OCI-LY1 (cell line): ENCODE measurements around the gene CCDC172.

Source experiments
- H2AFZ ChIP-seq: fragments of 200-600 bp; sonication (generic), shearing (Covaris generic); 2 replicates; pipeline ENCODE4 v1.6.0; 2014; ENCODE audit warnings: antibody characterized with exemption, mild to moderate bottlenecking, low read length
- H3F3A ChIP-seq: fragments of 200-600 bp; sonication (generic), shearing (Covaris generic); 2 replicates; pipeline ENCODE4 v1.6.0; 2014; ENCODE audit warnings: mild to moderate bottlenecking, antibody characterized with exemption, low read length, moderate library complexity; ENCODE audit not compliant: insufficient read depth
- H3K27ac ChIP-seq: fragments of 200-600 bp; sonication (generic); 2 replicates; pipeline ENCODE4 v1.5.1; 2014; ENCODE audit warnings: low read length, mixed run types, mild to moderate bottlenecking, low read depth; ENCODE audit not compliant: poor library complexity, severe bottlenecking
- H3K27me3 ChIP-seq: fragments of 200-600 bp; sonication (generic); 2 replicates; pipeline ENCODE4 v1.6.0; 2014; ENCODE audit warnings: antibody characterized with exemption, mild to moderate bottlenecking, low read length, moderate library complexity; ENCODE audit not compliant: insufficient read depth
- H3K36me3 ChIP-seq: fragments of 200-600 bp; sonication (generic); 2 replicates; pipeline ENCODE4 v1.6.1; 2014; ENCODE audit warnings: mild to moderate bottlenecking, antibody characterized with exemption, low read length, moderate library complexity, mixed read lengths; ENCODE audit not compliant: insufficient read depth
- H3K4me1 ChIP-seq: fragments of 200-600 bp; sonication (generic); 2 replicates; pipeline ENCODE4 v1.5.1; 2014; ENCODE audit warnings: mild to moderate bottlenecking, low read length, moderate library complexity; ENCODE audit not compliant: insufficient read depth, severe bottlenecking
- H3K4me2 ChIP-seq: fragments of 200-600 bp; sonication (generic), shearing (Covaris generic); 2 replicates; pipeline ENCODE4 v1.6.1; 2014; ENCODE audit warnings: low read length
- H3K4me3 ChIP-seq: fragments of 200-600 bp; sonication (generic); 2 replicates; pipeline ENCODE4 v1.5.1; 2014; ENCODE audit warnings: low read length, low read depth, mild to moderate bottlenecking, mixed read lengths; ENCODE audit not compliant: poor library complexity, severe bottlenecking
- H3K79me2 ChIP-seq: fragments of 200-600 bp; shearing (Covaris generic); 2 replicates; pipeline ENCODE4 v1.6.1; 2016; ENCODE audit warnings: mixed run types, low read length, mixed read lengths; ENCODE audit not compliant: insufficient read depth
- H3K9ac ChIP-seq: fragments of 200-600 bp; sonication (generic), shearing (Covaris generic); 2 replicates; pipeline ENCODE4 v1.6.1; 2014; ENCODE audit warnings: mild to moderate bottlenecking, low read length, mixed read lengths
- H3K9me2 ChIP-seq: fragments of 200-600 bp; sonication (generic), shearing (Covaris generic); 2 replicates; pipeline ENCODE4 v1.6.1; 2014; ENCODE audit warnings: low read depth, mild to moderate bottlenecking, low read length, mixed read lengths
- H3K9me3 ChIP-seq: fragments of 200-600 bp; shearing (Covaris generic); 2 replicates; pipeline ENCODE4 v1.6.1; 2014; ENCODE audit warnings: low read length, mixed read lengths
- H4K20me1 ChIP-seq: fragments of 200-600 bp; sonication (generic), shearing (Covaris generic); 2 replicates; pipeline ENCODE4 v1.6.0; 2016; ENCODE audit warnings: mild to moderate bottlenecking, low read length; ENCODE audit not compliant: insufficient read depth
- EZH2 ChIP-seq: fragments of 200-600 bp; sonication (generic), shearing (Covaris generic); IDR thresholded peaks from 2 replicates; pipeline ENCODE4 v1.8.0; 2017; ENCODE audit warnings: borderline replicate concordance, mixed run types, mild to moderate bottlenecking, antibody characterized with exemption, low read length, moderate library complexity, mixed read lengths
- TF ChIP-seq, protein P1 (sequence below): fragments of 200-600 bp; sonication (generic), shearing (Covaris generic); IDR thresholded peaks from 2 replicates; pipeline ENCODE4 v1.5.1; 2017; ENCODE audit warnings: mild to moderate bottlenecking, antibody characterized with exemption, low read length, moderate library complexity, mixed read lengths

Gene CCDC172

DNA sequence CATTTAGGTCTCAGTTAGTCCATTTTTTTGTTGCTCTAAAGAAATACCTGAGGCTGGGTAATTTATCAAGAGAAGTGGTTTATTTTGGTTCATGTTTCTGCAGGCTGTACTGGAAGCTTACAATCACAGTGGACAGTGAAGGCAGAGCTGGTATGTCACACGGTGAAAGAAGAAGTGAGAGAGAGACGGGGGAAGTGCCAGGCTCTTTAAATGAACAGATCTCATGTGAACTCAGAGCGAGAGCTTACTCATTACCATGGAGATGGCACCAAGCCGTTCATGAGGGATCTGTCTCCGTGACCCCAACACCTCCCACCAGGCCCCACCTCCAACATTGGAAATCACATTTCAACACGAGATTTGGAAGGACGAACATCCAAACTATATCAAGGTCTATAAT, 84.5 kb downstream of the CCDC172 start:
- Histone ChIP-seq H3K27ac (no peak overlapping the region), H3K9me3 (no peaks in the 10 kb centered on the region), H3K79me2 (no peaks in the 10 kb centered on the region), H3K4me1 (no peaks in the 10 kb centered on the region), H3K27me3 (no peaks in the 10 kb centered on the region), H3F3A (no peaks in the 10 kb centered on the region), H2AFZ (no peak overlapping the region), H4K20me1 (no peaks in the 10 kb centered on the region), H3K9ac (no peak overlapping the region), H3K9me2 (no peaks in the 10 kb centered on the region), H3K36me3 (no peaks in the 10 kb centered on the region), H3K4me3 (no peak overlapping the region), H3K4me2 (no peak overlapping the region)
- no peak for TF ChIP-seq EZH2
- TF ChIP-seq, protein P1, sequence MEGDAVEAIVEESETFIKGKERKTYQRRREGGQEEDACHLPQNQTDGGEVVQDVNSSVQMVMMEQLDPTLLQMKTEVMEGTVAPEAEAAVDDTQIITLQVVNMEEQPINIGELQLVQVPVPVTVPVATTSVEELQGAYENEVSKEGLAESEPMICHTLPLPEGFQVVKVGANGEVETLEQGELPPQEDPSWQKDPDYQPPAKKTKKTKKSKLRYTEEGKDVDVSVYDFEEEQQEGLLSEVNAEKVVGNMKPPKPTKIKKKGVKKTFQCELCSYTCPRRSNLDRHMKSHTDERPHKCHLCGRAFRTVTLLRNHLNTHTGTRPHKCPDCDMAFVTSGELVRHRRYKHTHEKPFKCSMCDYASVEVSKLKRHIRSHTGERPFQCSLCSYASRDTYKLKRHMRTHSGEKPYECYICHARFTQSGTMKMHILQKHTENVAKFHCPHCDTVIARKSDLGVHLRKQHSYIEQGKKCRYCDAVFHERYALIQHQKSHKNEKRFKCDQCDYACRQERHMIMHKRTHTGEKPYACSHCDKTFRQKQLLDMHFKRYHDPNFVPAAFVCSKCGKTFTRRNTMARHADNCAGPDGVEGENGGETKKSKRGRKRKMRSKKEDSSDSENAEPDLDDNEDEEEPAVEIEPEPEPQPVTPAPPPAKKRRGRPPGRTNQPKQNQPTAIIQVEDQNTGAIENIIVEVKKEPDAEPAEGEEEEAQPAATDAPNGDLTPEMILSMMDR = no peak

DNA sequence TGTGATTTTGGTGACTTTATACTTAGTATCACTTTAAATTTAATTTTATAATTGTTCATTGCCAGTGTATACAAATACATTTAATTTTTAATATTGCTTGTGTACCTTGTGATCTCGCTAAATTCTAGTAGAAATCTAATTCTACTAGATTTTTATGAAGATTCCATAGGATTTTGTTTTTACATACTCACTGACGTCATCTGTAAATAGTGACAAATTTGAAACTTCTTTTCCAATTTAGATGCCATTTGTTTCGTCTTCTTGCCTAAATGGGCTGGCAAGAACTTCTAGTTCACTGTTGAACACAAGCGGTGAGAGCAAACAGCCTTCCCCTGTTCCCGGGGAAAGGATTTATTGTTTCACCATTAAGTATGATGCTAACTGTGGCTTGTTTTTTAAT, 86.1 kb downstream of the CCDC172 start:
- no peaks in the 10 kb centered on the region for H3K36me3 ChIP-seq
- no peak overlapping the region for H2AFZ ChIP-seq
- H3F3A ChIP-seq = no peaks in the 10 kb centered on the region
- no peaks in the 10 kb centered on the region for H3K9me3 ChIP-seq
- no peaks in the 10 kb centered on the region for H3K79me2 ChIP-seq
- no peaks in the 10 kb centered on the region for H3K4me1 ChIP-seq
- H3K9me2 ChIP-seq = no peaks in the 10 kb centered on the region
- H3K27me3 ChIP-seq = no peaks in the 10 kb centered on the region
- H3K9ac ChIP-seq = no peak overlapping the region
- H3K4me2 ChIP-seq = no peak overlapping the region
- no peak overlapping the region for H3K4me3 ChIP-seq
- H3K27ac ChIP-seq = no peak overlapping the region
- TF ChIP-seq EZH2 = no peak
- TF ChIP-seq, protein P1 = no peak
- H4K20me1 ChIP-seq = no peaks in the 10 kb centered on the region

DNA sequence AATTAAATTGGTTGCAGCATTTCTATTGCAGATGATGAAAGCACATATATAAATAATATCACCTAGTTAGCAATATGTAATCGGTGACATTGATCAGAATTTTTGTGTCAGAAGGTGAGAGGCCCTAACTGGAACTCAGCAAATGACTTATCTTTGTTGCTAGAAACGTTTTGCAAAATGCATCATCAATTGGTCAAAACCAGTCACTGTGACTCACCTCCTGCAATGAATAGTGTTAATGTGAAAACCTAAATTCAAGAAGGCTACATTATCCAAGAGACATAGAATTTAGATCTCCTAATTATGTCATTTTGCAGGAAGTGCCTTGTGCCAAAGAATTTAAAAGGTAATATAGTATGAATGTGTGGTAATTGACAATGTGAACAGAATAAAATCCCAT, 93.6 kb downstream of the CCDC172 start:
- Histone ChIP-seq H3K27me3 (no peaks in the 10 kb centered on the region), H3K9me3 (no peaks in the 10 kb centered on the region), H3K9me2 (no peaks in the 10 kb centered on the region), H3K4me1 (no peaks in the 10 kb centered on the region), H3K4me2 (no peak overlapping the region), H3K4me3 (no peak overlapping the region), H3K27ac (no peak overlapping the region), H2AFZ (no peak overlapping the region), H3K9ac (no peak overlapping the region), H3F3A (no peaks in the 10 kb centered on the region), H3K79me2 (no peaks in the 10 kb centered on the region), H3K36me3 (no peaks in the 10 kb centered on the region), H4K20me1 (no peaks in the 10 kb centered on the region)
- TF ChIP-seq, protein P1 = no peak
- TF ChIP-seq EZH2 = no peak
